GM23248 (cell line): ENCODE data around the gene TAOK3.

Experiments
- EZH2 ChIP-seq: fragments of 200-600 bp; sonication (generic); IDR thresholded peaks from 2 replicates; pipeline ENCODE4 v1.6.1; 2018; ENCODE audit warnings: antibody characterized with exemption, mild to moderate bottlenecking; ENCODE audit not compliant: insufficient read depth, poor library complexity, severe bottlenecking
- EZH2phosphoT487 ChIP-seq: fragments of 200-600 bp; sonication (generic); IDR thresholded peaks from 2 replicates; pipeline ENCODE4 v1.6.1; 2018; ENCODE audit warnings: antibody characterized with exemption, moderate library complexity, mild to moderate bottlenecking, low read depth; ENCODE audit not compliant: insufficient read depth

DNA sequence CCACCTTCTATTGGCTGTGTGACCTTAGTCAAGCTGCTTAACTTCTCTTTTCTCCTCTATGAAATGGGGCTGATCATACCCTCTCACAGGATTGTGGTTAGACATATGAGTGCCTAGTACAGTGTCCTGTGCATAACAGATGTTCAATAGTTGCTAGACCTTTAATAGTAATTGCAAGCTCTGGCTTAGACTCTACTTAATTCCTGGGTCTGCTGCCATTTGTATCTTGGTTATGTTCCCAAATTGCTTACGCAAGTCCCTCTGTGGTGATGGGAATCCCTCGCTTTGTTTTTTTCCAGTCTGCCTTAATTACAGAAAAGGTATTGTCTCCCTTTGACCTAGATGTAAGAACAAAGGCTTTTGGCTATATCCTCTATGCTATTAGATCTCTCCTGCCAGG, 18.7 kb upstream of the TAOK3 start:
- no peak for TF ChIP-seq EZH2
- TF ChIP-seq EZH2phosphoT487 = no peak
